ENCODE results near the gene SMYD5.

GRCh38 chr2:73175663-73176204, 38.3 kb upstream of the SMYD5 start:
- TF ChIP-seq CTCF (IDR thresholded peaks at IDR 0.05) (no peak), EZH2 (IDR thresholded peaks at IDR 0.05; ENCODE audit: borderline replicate concordance, insufficient read depth, low read depth, low read length, poor library complexity, severe bottlenecking) (no peak)

Measured in B cell (primary cell).